BJ (cell line): ENCODE results near the gene NF1. TPM values are rescaled to one million over a fixed set of nuclear protein-coding genes. Genes with fewer than 3 reads are reported as not detected.
A peak's percentile ranks its signal among the peaks of the same experiment; 100 is the strongest.
"Not testable (repeated sequence)": the region's sequence is repeated elsewhere in the genome, so short reads cannot be mapped to it uniquely, and the experiment has no call there.

Source experiments
- CTCF ChIA-PET: fragments of 350-600 bp; formaldehyde crosslinking; extraction: SDS; loops from one replicate; lab custom pipeline; 2021; ENCODE audit warnings: antibody characterized with exemption, inconsistent platforms; lab: Yijun Ruan, JAX
- POLR2A ChIA-PET: fragments of 300-600 bp; sonication (Branson Sonifier 250); formaldehyde crosslinking; extraction: SDS; loops from one replicate; lab custom pipeline; 2021; ENCODE audit warnings: antibody characterized with exemption; lab: Charles Lee
- DNase-seq: peaks from one replicate; pipeline ENCODE4 v3.0.0-alpha.2; 2011; ENCODE audit warnings: low read depth
- H3K27me3 ChIP-seq: 2 replicates; pipeline ENCODE4 v1.6.0; 2011; ENCODE audit warnings: low read length; ENCODE audit not compliant: control insufficient read depth, insufficient read depth
- H3K36me3 ChIP-seq: 2 replicates; pipeline ENCODE4 v1.5.1; 2011; ENCODE audit warnings: low read length; ENCODE audit not compliant: control insufficient read depth, insufficient read depth
- H3K4me3 ChIP-seq: 2 replicates; pipeline ENCODE4 v1.5.1; 2011; ENCODE audit warnings: low read depth, mild to moderate bottlenecking, control low read depth, low read length
- CTCF ChIP-seq: IDR thresholded peaks from 2 replicates; pipeline ENCODE4 v1.5.1; 2011; ENCODE audit warnings: low read depth, mild to moderate bottlenecking, control low read depth, inconsistent platforms, low read length, moderate library complexity; ENCODE audit not compliant: insufficient read depth
- polyA plus RNA-seq: library from polyadenylated mRNA; depleted of rRNA; stranded (reverse); fragments of >200 nt; gene quantifications from 2 replicates; pipeline ENCODE4 v1.2.3, GENCODE V29; 2011

The NF1 gene
- polyA plus RNA-seq, 1 experiment: 29.3 TPM

DNA sequence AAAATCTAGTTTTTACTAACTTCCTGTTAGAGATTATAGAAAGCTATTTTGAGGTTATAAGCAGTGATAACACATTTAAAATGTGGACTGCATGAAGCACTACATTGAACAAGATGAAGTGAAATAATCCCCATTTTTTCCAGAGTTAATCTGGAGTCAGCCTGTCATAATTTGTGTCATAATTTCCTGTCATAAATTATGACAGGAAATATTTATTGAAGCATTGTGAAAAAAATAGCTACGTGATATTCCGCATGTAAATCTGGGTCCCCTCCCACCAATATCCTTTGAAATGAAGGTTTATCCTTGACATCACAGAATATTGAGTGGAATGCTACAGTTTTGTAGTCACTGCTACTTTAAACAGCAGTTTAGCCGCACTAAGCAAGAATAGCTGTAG, 162.2 kb downstream of the NF1 start:
- ChIA-PET CTCF (interaction anchor here (1.1 kb wide), 1 partner anchor 11 kb away, joined by 4 read pairs; no protein-coding TSS in a partner anchor), POLR2A (interaction anchor here (0.6 kb wide), 1 partner anchor 22 kb away, joined by 15 read pairs; no protein-coding TSS in a partner anchor)
- Histone ChIP-seq H3K36me3 (no peaks in the 10 kb centered on the region; the same call in 1 of the 2 replicates), H3K4me3 (no peak overlapping the region), H3K27me3 (no peaks in the 10 kb centered on the region)
- TF ChIP-seq CTCF: no peak
- DNase-seq: no peak

DNA sequence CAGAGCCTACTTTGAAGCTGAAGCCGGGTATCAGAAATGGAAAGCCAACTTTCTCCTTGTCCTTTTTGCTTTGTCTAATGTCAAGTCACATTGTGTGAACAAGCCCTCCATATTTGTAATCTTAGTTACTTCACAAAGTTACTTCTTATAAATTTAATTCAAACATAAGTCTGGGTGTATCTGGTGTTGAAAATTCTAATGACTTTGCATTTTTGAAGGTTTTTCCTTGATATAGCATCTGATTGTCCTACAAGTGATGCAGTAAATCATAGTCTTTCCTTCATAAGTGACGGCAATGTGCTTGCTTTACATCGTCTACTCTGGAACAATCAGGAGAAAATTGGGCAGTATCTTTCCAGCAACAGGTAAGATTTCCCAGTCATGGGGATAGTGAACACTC, 165.4 kb downstream of the NF1 start:
- H3K36me3 ChIP-seq: no peaks in the 10 kb centered on the region; the same call in 1 of the 2 replicates
- POLR2A ChIA-PET: no interaction called here

GRCh38 chr17:31261601-31262000, 166.8 kb downstream of the NF1 start:
- no peak for TF ChIP-seq CTCF
- H3K36me3 ChIP-seq: no peaks in the 10 kb centered on the region; the same call in 1 of the 2 replicates
- H3K27me3 ChIP-seq: no peaks in the 10 kb centered on the region
- no peak overlapping the region for H3K4me3 ChIP-seq
- ChIA-PET POLR2A (no interaction called here), CTCF (no interaction called here)
- no peak for DNase-seq

More for the DNA sequence above, 165.4 kb downstream of the NF1 start:
- CTCF ChIA-PET: no interaction called here
- H3K4me3 ChIP-seq: no peak overlapping the region
- DNase-seq: no peak
- H3K27me3 ChIP-seq: no peaks in the 10 kb centered on the region
- no peak for TF ChIP-seq CTCF

GRCh38 chr17:31262923-31263322, 168.1 kb downstream of the NF1 start:
- CTCF ChIA-PET: interaction anchor here (0.7 kb wide), 2 partner anchors 31 to 39 kb away, joined by 3 read pairs; no protein-coding TSS in a partner anchor
- H3K36me3 ChIP-seq, H3K4me3 ChIP-seq, H3K27me3 ChIP-seq, POLR2A ChIA-PET, DNase-seq: not testable (repeated sequence)

GRCh38 chr17:31266042-31266441, 171.3 kb downstream of the NF1 start:
- H3K36me3 ChIP-seq: no peaks in the 10 kb centered on the region
- H3K4me3 ChIP-seq: no peak overlapping the region
- no peaks in the 10 kb centered on the region for H3K27me3 ChIP-seq
- no peak for DNase-seq
- TF ChIP-seq CTCF: peak; percentile 10; the same call in 1 of the 2 replicates
- POLR2A ChIA-PET: interaction anchor here (0.6 kb wide), 1 partner anchor 25 kb away, joined by 4 read pairs; no protein-coding TSS in a partner anchor
- CTCF ChIA-PET: interaction anchor here (0.8 to 1.5 kb wide), 2 partner anchors 11 to 85 kb away, joined by 3 to 6 read pairs; no protein-coding TSS in a partner anchor
